BLaER1 treated with 17β-estradiol and CSF1 and Interleukin-3, amounts not matched to agents 10 nM and 100 nM (cell line): ENCODE data around the gene UBALD1.
A peak's percentile ranks its signal among the peaks of the same experiment; 100 is the strongest.

Source experiments
- H3K27ac ChIP-seq, 11 experiments: shearing (Covaris generic); formaldehyde crosslinking; 2 replicates each; pipeline ENCODE4 v1.8.1; 2022
- H3K27me3 ChIP-seq, 11 experiments: shearing (Covaris generic); formaldehyde crosslinking; 2 replicates each; pipeline ENCODE4 v1.8.1; 2022
- H3K36me3 ChIP-seq, 11 experiments: shearing (Covaris generic); formaldehyde crosslinking; 2 replicates each; pipeline ENCODE4 v1.8.1; 2022
- H3K4me1 ChIP-seq, 10 experiments: shearing (Covaris generic); formaldehyde crosslinking; 2 replicates each; pipeline ENCODE4 v1.8.1; 2022
- H3K4me2 ChIP-seq, 11 experiments: shearing (Covaris generic); formaldehyde crosslinking; 2 replicates each; pipeline ENCODE4 v1.8.1; 2022
- H3K4me3 ChIP-seq, 10 experiments: shearing (Covaris generic); formaldehyde crosslinking; 2 replicates each; pipeline ENCODE4 v1.8.1; 2022
- H3K9ac ChIP-seq, 11 experiments: shearing (Covaris generic); formaldehyde crosslinking; 2 replicates each; pipeline ENCODE4 v1.8.1; 2022
- H3K9me3 ChIP-seq, 11 experiments: shearing (Covaris generic); formaldehyde crosslinking; replicated peaks in 1 of 11; 2 replicates each; pipeline ENCODE4 v1.8.1; 2022
- H4K20me1 ChIP-seq, 11 experiments: shearing (Covaris generic); formaldehyde crosslinking; 2 replicates each; pipeline ENCODE4 v1.8.1; 2022
- Cebpa-rat ChIP-seq, 11 experiments: shearing (Covaris generic); IDR thresholded peaks; 2 replicates each; pipeline ENCODE4 v1.8.1; 2022

UBALD1 gene

GRCh38 chr16:4639899-4640509, 25.3 kb upstream of the UBALD1 start:
- no peaks in the 10 kb centered on the region for H3K9me3 ChIP-seq
- H3K4me1 ChIP-seq, result peaks cover 13 to 37% (median 29%) of the 10 kb centered on the region in 10 experiments; a peak in 18 of 20 replicates
- 0 out of 22 replicates have a peak overlapping the region, but pooled peaks of 1 of the 11 experiments have one; percentile 5 for H3K27ac ChIP-seq
- peak overlapping the region in 2 of 11 experiments; percentile 29 to 48; a peak in 3 of 22 replicates for H3K9ac ChIP-seq
- peaks cover 96 to 99% (median 98%) of the 10 kb centered on the region in 11 experiments for H4K20me1 ChIP-seq
- no peak overlapping the region for H3K4me3 ChIP-seq
- TF ChIP-seq Cebpa-rat (IDR thresholded peaks at IDR 0.05), result no peak
- H3K4me2 ChIP-seq, result peak overlapping the region in 8 of 11 experiments; percentile 2 to 34 (median 12); a peak in 7 of 22 replicates
- H3K27me3 ChIP-seq, result no peaks in the 10 kb centered on the region
- peaks cover 40 to 89% (median 71%) of the 10 kb centered on the region in 11 experiments for H3K36me3 ChIP-seq

DNA sequence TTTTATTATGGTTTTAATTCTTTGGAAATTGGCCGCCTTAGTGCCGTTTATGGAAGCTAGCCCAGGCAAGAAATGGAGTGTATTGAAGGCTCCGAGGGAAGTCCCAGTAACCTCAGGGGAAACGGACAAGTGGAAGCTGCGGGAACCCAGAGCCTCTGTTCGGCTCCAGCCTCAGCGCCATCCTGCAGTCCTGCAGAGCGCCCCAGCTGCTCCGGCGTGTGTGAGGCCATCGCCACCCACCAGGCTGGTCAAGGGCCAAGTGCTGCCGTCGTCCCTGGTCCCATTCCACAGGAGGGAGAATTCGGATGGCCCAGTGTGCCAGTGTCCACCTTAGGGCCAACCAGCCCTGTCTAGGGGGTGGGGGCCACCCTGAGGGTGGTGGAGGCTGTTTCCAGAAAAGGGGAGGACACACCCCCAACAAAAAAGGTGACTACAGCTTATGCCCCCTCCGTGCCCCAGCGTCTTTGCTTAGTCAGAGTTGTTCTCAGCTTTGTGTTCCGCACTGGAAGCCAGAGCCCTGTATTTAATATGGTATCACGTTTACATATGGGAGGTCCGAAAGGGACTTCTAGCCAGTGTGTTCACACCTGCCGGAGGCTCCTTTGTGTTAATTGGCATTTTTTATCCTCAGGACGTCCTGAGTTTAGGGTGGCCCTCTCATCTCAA, 22.9 kb upstream of the UBALD1 start:
- Histone ChIP-seq H3K27me3 (no peaks in the 10 kb centered on the region), H3K4me1 (peaks cover 5 to 36% (median 30%) of the 10 kb centered on the region in 10 experiments; a peak in 19 of 20 replicates), H3K4me3 (no peak overlapping the region), H3K27ac (no peak overlapping the region), H3K4me2 (no peak overlapping the region), H3K9ac (no peak overlapping the region), H3K36me3 (peaks cover 39 to 92% (median 66%) of the 10 kb centered on the region in 11 experiments), H3K9me3 (no peaks in the 10 kb centered on the region), H4K20me1 (peaks cover 99 to 100% (median 100%) of the 10 kb centered on the region in 11 experiments)
- no peak for TF ChIP-seq Cebpa-rat (IDR thresholded peaks at IDR 0.05)

- no peak overlapping the region for H3K4me2 ChIP-seq
- H3K4me3 ChIP-seq, result no peak overlapping the region
- H3K27ac ChIP-seq, result no peak overlapping the region
- peaks cover 47 to 92% (median 73%) of the 10 kb centered on the region in 11 experiments for H3K36me3 ChIP-seq
- H3K9ac ChIP-seq, result no peak overlapping the region; a peak in 1 of 22 replicates
- H3K27me3 ChIP-seq, result no peaks in the 10 kb centered on the region
- peaks cover 3 to 8% (median 5%) of the 10 kb centered on the region in 11 experiments; a peak in 18 of 22 replicates for H3K9me3 ChIP-seq
- H3K4me1 ChIP-seq, result peaks cover 5 to 35% (median 25%) of the 10 kb centered on the region in 10 experiments; a peak in 19 of 20 replicates
- no peak for TF ChIP-seq Cebpa-rat (IDR thresholded peaks at IDR 0.05)
- H4K20me1 ChIP-seq, result peaks cover 87 to 100% (median 99%) of the 10 kb centered on the region in 11 experiments
Measured at GRCh38 chr16:4636196-4636595, 21.5 kb upstream of the UBALD1 start.

GRCh38 chr16:4634768-4635167, 20.1 kb upstream of the UBALD1 start:
- peaks cover 4 to 22% (median 19%) of the 10 kb centered on the region in 11 experiments; a peak in 18 of 22 replicates for H3K9me3 ChIP-seq
- H3K9ac ChIP-seq, result peak overlapping the region in 1 of 11 experiments; percentile 33; a peak in 1 of 22 replicates
- no peak for TF ChIP-seq Cebpa-rat (IDR thresholded peaks at IDR 0.05)
- H3K4me1 ChIP-seq, result peaks cover under 1 to 24% (median 11%) of the 10 kb centered on the region in 10 experiments; a peak in 13 of 20 replicates
- no peaks in the 10 kb centered on the region for H3K27me3 ChIP-seq
- peaks cover 61 to 95% (median 76%) of the 10 kb centered on the region in 11 experiments for H3K36me3 ChIP-seq
- H3K4me3 ChIP-seq, result no peak overlapping the region
- peak overlapping the region in 2 of 11 experiments; percentile 25 to 48; a peak in 1 of 22 replicates for H3K27ac ChIP-seq
- H3K4me2 ChIP-seq, result peak overlapping the region in 1 of 11 experiments; percentile 5; a peak in 1 of 22 replicates
- H4K20me1 ChIP-seq, result peaks cover 73 to 100% (median 99%) of the 10 kb centered on the region in 11 experiments

- H3K36me3 ChIP-seq, result peaks cover 60 to 95% (median 76%) of the 10 kb centered on the region in 11 experiments
- peaks cover 4 to 25% (median 21%) of the 10 kb centered on the region in 11 experiments; a peak in 18 of 22 replicates for H3K9me3 ChIP-seq
- no peaks in the 10 kb centered on the region for H3K27me3 ChIP-seq
- peaks cover 0 to 25% (median 12%) of the 10 kb centered on the region in 10 experiments; a peak in 12 of 20 replicates for H3K4me1 ChIP-seq
- peak overlapping the region in 1 of 11 experiments; percentile 5; a peak in 1 of 22 replicates for H3K4me2 ChIP-seq
- H3K9ac ChIP-seq, result peak overlapping the region in 2 of 11 experiments; percentile 20 to 33; a peak in 3 of 22 replicates
- peak overlapping the region in 4 of 11 experiments; percentile 7 to 48 (median 18); a peak in 2 of 22 replicates for H3K27ac ChIP-seq
- H3K4me3 ChIP-seq, result no peak overlapping the region
- peaks cover 66 to 100% (median 98%) of the 10 kb centered on the region in 11 experiments for H4K20me1 ChIP-seq
- TF ChIP-seq Cebpa-rat (IDR thresholded peaks at IDR 0.05), result no peak
Measured at GRCh38 chr16:4633910-4634635, 19.4 kb upstream of the UBALD1 start.

DNA sequence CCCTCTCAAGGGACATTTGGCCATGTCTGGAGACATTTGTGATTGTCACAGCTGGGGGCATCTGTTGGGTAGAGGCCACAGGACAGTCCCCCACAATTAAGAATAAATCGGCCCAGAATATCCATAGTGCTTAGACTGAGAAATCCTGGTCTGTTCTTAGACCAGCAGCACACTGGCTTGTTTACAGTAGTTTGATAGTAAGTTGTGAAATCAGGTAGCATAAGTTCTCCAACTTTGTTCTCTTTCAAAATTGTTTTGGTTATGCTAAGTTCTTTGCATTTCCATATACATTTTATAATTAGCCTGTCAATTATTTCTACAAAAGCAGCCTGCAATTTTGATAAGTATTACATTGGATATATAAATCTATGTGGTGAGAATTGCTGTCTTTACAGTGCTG, 16.8 kb upstream of the UBALD1 start:
- H3K9ac ChIP-seq, result no peak overlapping the region
- H3K4me1 ChIP-seq, result peaks cover 7 to 41% (median 35%) of the 10 kb centered on the region in 10 experiments
- peaks cover 4 to 25% (median 21%) of the 10 kb centered on the region in 11 experiments; a peak in 18 of 22 replicates for H3K9me3 ChIP-seq
- H3K27ac ChIP-seq, result peak overlapping the region in 1 of 11 experiments; percentile 6; a peak in 2 of 22 replicates
- no peaks in the 10 kb centered on the region for H3K27me3 ChIP-seq
- peaks cover 41 to 88% (median 69%) of the 10 kb centered on the region in 11 experiments for H3K36me3 ChIP-seq
- H3K4me2 ChIP-seq, result no peak overlapping the region; a peak in 1 of 22 replicates
- H4K20me1 ChIP-seq, result peaks cover 57 to 100% (median 96%) of the 10 kb centered on the region in 11 experiments
- H3K4me3 ChIP-seq, result no peak overlapping the region
- TF ChIP-seq Cebpa-rat (IDR thresholded peaks at IDR 0.05), result no peak

DNA sequence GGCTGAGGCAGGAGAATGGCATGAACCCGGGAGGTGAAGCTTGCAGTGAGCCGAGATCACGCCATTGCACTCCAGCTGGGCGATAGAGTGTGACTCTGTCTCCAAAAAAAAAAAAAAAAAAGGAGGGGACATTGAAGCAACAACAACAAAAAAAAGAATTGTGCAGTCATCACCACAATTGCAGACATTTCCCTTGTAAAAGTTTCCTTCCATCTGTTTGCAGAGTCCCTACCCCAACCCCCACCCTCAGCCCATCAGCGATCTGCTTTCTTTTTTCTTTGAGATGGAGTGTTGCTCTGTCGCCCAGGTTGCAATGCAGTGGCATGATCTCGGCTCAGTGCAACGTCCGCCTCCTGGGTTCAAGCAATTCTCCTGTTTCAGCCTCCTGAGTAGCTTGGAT, 13.6 kb upstream of the UBALD1 start:
- peaks cover 4 to 25% (median 21%) of the 10 kb centered on the region in 11 experiments; a peak in 18 of 22 replicates for H3K9me3 ChIP-seq
- H3K27ac ChIP-seq, result peak overlapping the region in 9 of 11 experiments; percentile 27 to 98 (median 94); a peak in 17 of 22 replicates
- H3K9ac ChIP-seq, result peak overlapping the region in 7 of 11 experiments; percentile 24 to 94 (median 41); a peak in 11 of 22 replicates
- peaks cover 16 to 61% (median 44%) of the 10 kb centered on the region in 11 experiments for H3K36me3 ChIP-seq
- H3K4me2 ChIP-seq, result peak overlapping the region in 10 of 11 experiments; percentile 17 to 99 (median 96); a peak in 19 of 22 replicates
- H3K4me1 ChIP-seq, result peaks cover 25 to 52% (median 43%) of the 10 kb centered on the region in 10 experiments
- TF ChIP-seq Cebpa-rat (IDR thresholded peaks at IDR 0.05), result peak in 3 of 11 experiments; percentile 15 to 55 (median 32); a peak in 1 of 22 replicates
- H3K4me3 ChIP-seq, result peak overlapping the region in 3 of 10 experiments; percentile 28 to 41 (median 29); a peak in 4 of 20 replicates
- H4K20me1 ChIP-seq, result peaks cover 36 to 79% (median 74%) of the 10 kb centered on the region in 11 experiments
- H3K27me3 ChIP-seq, result no peaks in the 10 kb centered on the region

- no peak for TF ChIP-seq Cebpa-rat (IDR thresholded peaks at IDR 0.05)
Measured at GRCh38 chr16:4626396-4626795, 11.7 kb upstream of the UBALD1 start.

More at GRCh38 chr16:4626396-4626795, 11.7 kb upstream of the UBALD1 start:
- H3K4me3 ChIP-seq, result peak overlapping the region; percentile 90 to 100 (median 98); a peak in 19 of 20 replicates
- peaks cover 12 to 45% (median 40%) of the 10 kb centered on the region in 11 experiments for H3K36me3 ChIP-seq
- peaks cover 26 to 48% (median 44%) of the 10 kb centered on the region in 10 experiments for H3K4me1 ChIP-seq
- no peaks in the 10 kb centered on the region for H3K27me3 ChIP-seq
- peak overlapping the region in 10 of 11 experiments; percentile 93 to 98 (median 94); a peak in 20 of 22 replicates for H3K27ac ChIP-seq
- peak overlapping the region; percentile 92 to 99 (median 96) for H3K4me2 ChIP-seq
- H3K9ac ChIP-seq, result peak overlapping the region; percentile 93 to 99 (median 95)
- peaks cover 3 to 19% (median 18%) of the 10 kb centered on the region in 11 experiments; a peak in 18 of 22 replicates for H3K9me3 ChIP-seq
- H4K20me1 ChIP-seq, result peaks cover 26 to 61% (median 56%) of the 10 kb centered on the region in 11 experiments; a peak in 19 of 22 replicates
